H9 (cell line): ENCODE results near the gene ZNF423. TPM values are rescaled to one million over a fixed set of nuclear protein-coding genes. Genes with fewer than 3 reads are reported as not detected.
A peak's percentile ranks its signal among the peaks of the same experiment; 100 is the strongest.

Experiments
- DNase-seq: peaks from one replicate; pipeline ENCODE4 v3.0.0-alpha.2; 2017
- H2AFZ ChIP-seq: one replicate; pipeline ENCODE4 v1.6.1; 2013; ENCODE audit warnings: mild to moderate bottlenecking, low read length, control low read depth, moderate library complexity
- H2AK5ac ChIP-seq: 2 replicates; pipeline ENCODE4 v1.6.1; 2013; ENCODE audit warnings: low read length, control low read depth, mixed read lengths; ENCODE audit not compliant: insufficient read length
- H2BK120ac ChIP-seq: one replicate; pipeline ENCODE4 v1.6.1; 2013; ENCODE audit warnings: low read depth, mild to moderate bottlenecking, low read length, control low read depth, inconsistent platforms; ENCODE audit not compliant: poor library complexity, severe bottlenecking
- H2BK12ac ChIP-seq: 2 replicates; pipeline ENCODE4 v1.6.1; 2013; ENCODE audit warnings: low read length, control low read depth, mixed read lengths, low read depth; ENCODE audit not compliant: insufficient read length
- H2BK15ac ChIP-seq: 2 replicates; pipeline ENCODE4 v1.6.1; 2013; ENCODE audit warnings: low read depth, low read length, control low read depth
- H2BK20ac ChIP-seq: one replicate; pipeline ENCODE4 v1.6.1; 2013; ENCODE audit warnings: low read depth, mild to moderate bottlenecking, low read length, control low read depth, inconsistent platforms; ENCODE audit not compliant: poor library complexity, severe bottlenecking
- H2BK5ac ChIP-seq: 2 replicates; pipeline ENCODE4 v1.6.1; 2013; ENCODE audit warnings: low read length, control low read depth, mixed read lengths; ENCODE audit not compliant: insufficient read length
- H3K14ac ChIP-seq: 2 replicates; pipeline ENCODE4 v1.6.1; 2013; ENCODE audit warnings: low read length, control low read depth; ENCODE audit not compliant: insufficient read depth
- H3K18ac ChIP-seq: 2 replicates; pipeline ENCODE4 v1.6.1; 2013; ENCODE audit warnings: low read depth, mild to moderate bottlenecking, mixed read lengths, low read length, control low read depth; ENCODE audit not compliant: insufficient read length
- H3K23ac ChIP-seq: 2 replicates; pipeline ENCODE4 v1.6.1; 2013; ENCODE audit warnings: low read length, control low read depth, mixed read lengths, low read depth; ENCODE audit not compliant: insufficient read length
- H3K23me2 ChIP-seq: 2 replicates; pipeline ENCODE4 v1.6.1; 2013; ENCODE audit warnings: low read depth, mild to moderate bottlenecking, mixed read lengths, low read length, control low read depth; ENCODE audit not compliant: insufficient read length, poor library complexity, severe bottlenecking
- H3K27ac ChIP-seq: 2 replicates; pipeline ENCODE4 v1.5.1; 2013; ENCODE audit warnings: low read length, control low read depth, mixed read lengths, low read depth; ENCODE audit not compliant: insufficient read length
- H3K27me3 ChIP-seq: 2 replicates; pipeline ENCODE4 v1.6.1; 2013; ENCODE audit warnings: low read length, control low read depth, inconsistent platforms; ENCODE audit not compliant: insufficient read depth
- H3K4ac ChIP-seq: 2 replicates; pipeline ENCODE4 v1.6.1; 2013; ENCODE audit warnings: low read depth, mild to moderate bottlenecking, control low read depth, inconsistent platforms, low read length, moderate library complexity
- H3K4me1 ChIP-seq: 2 replicates; pipeline ENCODE4 v1.6.1; 2013; ENCODE audit warnings: low read length, control low read depth, inconsistent platforms; ENCODE audit not compliant: insufficient read depth
- H3K4me2 ChIP-seq: 2 replicates; pipeline ENCODE4 v1.6.1; 2013; ENCODE audit warnings: low read length, control low read depth, mixed read lengths; ENCODE audit not compliant: insufficient read length, insufficient read depth
- H3K56ac ChIP-seq: 2 replicates; pipeline ENCODE4 v1.6.1; 2013; ENCODE audit warnings: low read depth, mild to moderate bottlenecking, mixed read lengths, low read length, control low read depth; ENCODE audit not compliant: insufficient read length
- H3K79me1 ChIP-seq: 2 replicates; pipeline ENCODE4 v1.6.1; 2013; ENCODE audit warnings: low read depth, mild to moderate bottlenecking, moderate library complexity, low read length, control low read depth, inconsistent platforms; ENCODE audit not compliant: insufficient read depth, poor library complexity, severe bottlenecking
- H3K79me2 ChIP-seq: 2 replicates; pipeline ENCODE4 v1.6.1; 2013; ENCODE audit warnings: low read length, control low read depth, inconsistent platforms; ENCODE audit not compliant: insufficient read depth
- H3K9ac ChIP-seq: 2 replicates; pipeline ENCODE4 v1.6.1; 2013; ENCODE audit warnings: low read length, control low read depth, mixed read lengths; ENCODE audit not compliant: insufficient read length; ENCODE audit errors: extremely low read depth
- H3K9me3 ChIP-seq: one replicate; pipeline ENCODE4 v1.6.1; 2013; ENCODE audit warnings: low read depth, low read length, inconsistent platforms; ENCODE audit not compliant: control insufficient read depth
- H3T11ph ChIP-seq: one replicate; pipeline ENCODE4 v1.6.1; 2013; ENCODE audit warnings: mild to moderate bottlenecking, low read length, control low read depth, inconsistent platforms
- H4K20me1 ChIP-seq: one replicate; pipeline ENCODE4 v1.6.1; 2013; ENCODE audit not compliant: control insufficient read depth, insufficient read length, insufficient read depth
- H4K5ac ChIP-seq: 2 replicates; pipeline ENCODE4 v1.6.1; 2013; ENCODE audit warnings: low read depth, mild to moderate bottlenecking, mixed read lengths, low read length, control low read depth; ENCODE audit not compliant: insufficient read length
- H4K8ac ChIP-seq: replicated peaks from 2 replicates; pipeline ENCODE4 v1.6.1; 2013; ENCODE audit warnings: low read length, control low read depth, mixed read lengths, low read depth; ENCODE audit not compliant: insufficient read length
- H4K91ac ChIP-seq: 2 replicates; pipeline ENCODE4 v1.6.1; 2013; ENCODE audit warnings: low read depth, mild to moderate bottlenecking, moderate library complexity, mixed read lengths, low read length, control low read depth; ENCODE audit not compliant: insufficient read length
- H3K27ac Mint-ChIP-seq, 3 experiments: 2 replicates in 2 of 3; 3 replicates in 1 of 3; pipeline ENCODE4 v1.8.0; 2020 to 2021; ENCODE audit warnings: mixed read lengths in 3 of 3, mild to moderate bottlenecking in 1 of 3, moderate library complexity in 1 of 3
- H3K27me3 Mint-ChIP-seq: 2 replicates; pipeline ENCODE4 v1.8.0; 2021; ENCODE audit warnings: low read depth, mild to moderate bottlenecking, moderate library complexity, mixed read lengths
- H3K36me3 Mint-ChIP-seq, 3 experiments: 2 replicates in 2 of 3; 3 replicates in 1 of 3; pipeline ENCODE4 v1.8.0; 2020 to 2021; ENCODE audit warnings: low read depth in 3 of 3, mixed read lengths in 3 of 3; ENCODE audit not compliant: insufficient read depth in 1 of 3
- H3K4me1 Mint-ChIP-seq, 2 experiments: 2 replicates each; pipeline ENCODE4 v1.8.0; 2020; ENCODE audit warnings: mixed read lengths in 2 of 2
- H3K4me3 Mint-ChIP-seq, 2 experiments: 2 replicates in 1 of 2; 3 replicates in 1 of 2; pipeline ENCODE4 v1.8.0; 2020 to 2021; ENCODE audit warnings: mild to moderate bottlenecking in 2 of 2, mixed read lengths in 2 of 2, moderate library complexity in 1 of 2
- H3K9me3 Mint-ChIP-seq, 2 experiments: 2 replicates in 1 of 2; 3 replicates in 1 of 2; pipeline ENCODE4 v1.8.0; 2020; ENCODE audit warnings: mild to moderate bottlenecking in 2 of 2, mixed read lengths in 2 of 2, moderate library complexity in 1 of 2
- CTCF ChIP-seq: fragments of 200-600 bp; sonication (generic); conservative IDR thresholded peaks from 3 replicates; pipeline ENCODE4 v1.8.0; 2021; ENCODE audit warnings: antibody characterized with exemption, mild to moderate bottlenecking
- WGBS: extraction: QIAGEN DNeasy Blood & Tissue Kit; methylation state at CpG from one replicate; pipeline ENCODE4 v1.1.7; 2013; ENCODE audit warnings: missing lambda C conversion rate, low lambda C conversion rate, mixed read lengths; ENCODE audit not compliant: insufficient read length; ENCODE audit errors: extremely low coverage; 5-methylcytosine and 5-hydroxymethylcytosine counted together
- total RNA-seq: library from RNA; stranded (reverse); gene quantifications from 2 replicates; pipeline ENCODE4 v1.2.1, GENCODE V29; 2021

The ZNF423 gene
- total RNA-seq, 1 experiment from 2014 or later, result 51.5 TPM

DNA sequence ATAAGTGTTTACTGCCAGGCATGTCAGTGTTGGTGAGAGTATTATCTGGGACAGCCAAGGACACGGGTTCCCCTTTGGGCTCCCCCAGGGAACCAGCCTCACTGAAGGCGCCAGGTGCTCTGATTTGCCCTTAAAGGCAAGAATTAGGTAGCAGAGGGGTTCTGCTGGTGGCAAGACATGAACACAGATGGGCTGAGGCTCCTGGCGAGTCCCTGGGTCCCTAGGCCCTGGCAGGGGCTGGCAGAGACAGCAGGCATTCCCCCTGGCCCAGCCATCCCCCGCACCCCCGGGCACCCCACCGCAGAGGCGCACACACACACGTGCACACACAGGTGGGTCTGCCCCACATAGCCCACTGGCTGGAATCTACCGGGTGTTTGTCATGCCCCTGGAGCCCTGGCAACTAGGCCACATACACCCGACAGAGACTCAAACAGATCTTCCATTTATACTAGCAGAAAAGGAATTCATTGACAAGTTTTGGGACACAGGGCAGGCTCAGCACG is 329.0 kb downstream of the ZNF423 start:
- no peak overlapping the region for H2BK20ac ChIP-seq
- H2AFZ ChIP-seq, result no peak overlapping the region
- no peak overlapping the region for H3K23ac ChIP-seq
- H2BK12ac ChIP-seq, result no peak overlapping the region
- H3K23me2 ChIP-seq, result no peaks in the 10 kb centered on the region
- no peak overlapping the region for H3K4me2 ChIP-seq
- no peaks in the 10 kb centered on the region for H3K27me3 Mint-ChIP-seq
- no peak for DNase-seq
- H4K8ac ChIP-seq, result no peak overlapping the region
- no peak overlapping the region for H4K91ac ChIP-seq
- no peak overlapping the region for H3K4me3 Mint-ChIP-seq
- H3K36me3 Mint-ChIP-seq, result peaks cover 8 to 14% (median 9%) of the 10 kb centered on the region in 3 experiments; a peak in 6 of 7 replicates
- H2BK120ac ChIP-seq, result no peak overlapping the region
- H3K79me2 ChIP-seq, result no peaks in the 10 kb centered on the region
- H3K4me1 ChIP-seq, result peaks cover 4% of the 10 kb centered on the region; the same call in 1 of the 2 replicates
- no peaks in the 10 kb centered on the region for H3K27me3 ChIP-seq
- no peak overlapping the region for H2AK5ac ChIP-seq
- peak overlapping the region in 1 of 3 experiments; percentile 57; a peak in 2 of 7 replicates for H3K27ac Mint-ChIP-seq
- no peak overlapping the region for H3K14ac ChIP-seq
- H3K18ac ChIP-seq, result no peak overlapping the region
- H3K9me3 Mint-ChIP-seq, result no peaks in the 10 kb centered on the region
- TF ChIP-seq CTCF, result no peak
- no peak overlapping the region for H3K9ac ChIP-seq
- peaks cover 42 to 51% of the 10 kb centered on the region in 2 experiments for H3K4me1 Mint-ChIP-seq
- no peaks in the 10 kb centered on the region for H3K9me3 ChIP-seq
- H3K27ac ChIP-seq, result no peak overlapping the region
- H2BK15ac ChIP-seq, result no peak overlapping the region
- no peak overlapping the region for H3T11ph ChIP-seq
- H4K5ac ChIP-seq, result no peak overlapping the region
- H3K79me1 ChIP-seq, result no peaks in the 10 kb centered on the region
- H3K56ac ChIP-seq, result no peak overlapping the region
- WGBS, result no CpG with 5 or more reads among the region's 11 CpGs
- H3K4ac ChIP-seq, result no peak overlapping the region
- no peak overlapping the region for H2BK5ac ChIP-seq
- H4K20me1 ChIP-seq, result no peaks in the 10 kb centered on the region
